ENCODE results near the gene STX7.

STX7 gene

GRCh38 chr6:132410830-132411229 is 102.1 kb downstream of the STX7 start:
- no peak for DNase-seq

- no peak for DNase-seq
Observed at GRCh38 chr6:132405143-132405915, 107.6 kb downstream of the STX7 start.

GRCh38 chr6:132404736-132405135 is 108.2 kb downstream of the STX7 start:
- DNase-seq: peak in 1 of 3 experiments; percentile 46

- DNase-seq: no peak
Observed at GRCh38 chr6:132404330-132404729, 108.6 kb downstream of the STX7 start.

- DNase-seq: no peak
Observed at GRCh38 chr6:132401618-132402285, 111.2 kb downstream of the STX7 start.

GRCh38 chr6:132400883-132401617 is 111.9 kb downstream of the STX7 start, which contains the start of gene MOXD1:
MOXD1 (minus strand) TSS chr6:132401475; CDS start chr6:132401426, 49 bp downstream.
- DNase-seq: peak; percentile 3 to 81 (median 71)

- no peak for DNase-seq
Observed at GRCh38 chr6:132400555-132400882, 112.4 kb downstream of the STX7 start.

- no peak for DNase-seq
Observed at GRCh38 chr6:132399376-132400074, 113.4 kb downstream of the STX7 start.

Measured in NCI-H1417 (cell line).